HepG2 (cell line): Measurements from ENCODE around the gene OSCP1. TPM values are rescaled to one million over a fixed set of nuclear protein-coding genes. Genes with fewer than 3 reads are reported as not detected.

Experiments used
- ATAC-seq: fragments of 200-7000 bp; cut with Tn5 transposase; 3 replicates; pipeline ENCODE4 v1.9.1; 2020; ENCODE audit warnings: mild to moderate bottlenecking, moderate library complexity
- BruUV-seq: library from RNA; stranded (reverse); fragments of 400-500 nt; replicated peaks from 2 replicates; lab custom pipeline; 2021; lab: Mats Ljungman, UMichigan
- CTCF ChIA-PET: fragments of 300-600 bp; formaldehyde crosslinking; extraction: SDS; loops from one replicate; lab custom pipeline; 2021; ENCODE audit warnings: low total read pairs, inconsistent platforms, low intra/inter-chr PET ratio; lab: Yijun Ruan, JAX
- POLR2A ChIA-PET: fragments of 350-600 bp; sonication (Branson Sonifier 250); formaldehyde crosslinking; loops from one replicate; lab custom pipeline; 2020; ENCODE audit warnings: antibody characterized with exemption, inconsistent platforms; lab: Yijun Ruan, JAX
- DNase-seq: peaks from one replicate; pipeline ENCODE4 v3.0.0-alpha.2; 2015; ENCODE audit warnings: low spot score
- FAIRE-seq: peaks from 3 replicates; lab custom pipeline; 2011; peaks lifted over from hg19 to GRCh38; lab: Jason Lieb, UNC
- H2AFZ ChIP-seq: one replicate; pipeline ENCODE4 v1.6.1; 2011; ENCODE audit warnings: low read length, inconsistent platforms
- H3K27ac ChIP-seq: fragments of 300-600 bp; 3 replicates; pipeline ENCODE4 v1.8.0; 2011; ENCODE audit warnings: mixed run types, mild to moderate bottlenecking, mixed read lengths, low read length, inconsistent platforms; ENCODE audit not compliant: insufficient read depth; ENCODE audit errors: extremely low read length
- H3K27me3 ChIP-seq, 2 experiments: fragments of 200-600 bp in 1 of 2; 2 replicates in 1 of 2; 3 replicates in 1 of 2; pipeline versions ENCODE4 v1.6.0 to v1.8.0; 2011; ENCODE audit warnings: low read length in 2 of 2, mild to moderate bottlenecking in 2 of 2, moderate library complexity in 2 of 2, inconsistent platforms in 1 of 2; ENCODE audit not compliant: insufficient read depth in 2 of 2, control insufficient read depth in 1 of 2
- H3K36me3 ChIP-seq, 2 experiments: fragments of 200-600 bp in 1 of 2; replicated peaks in 1 of 2; 2 replicates in 1 of 2; 3 replicates in 1 of 2; pipeline versions ENCODE4 v1.5.1 to v1.8.0; 2011; ENCODE audit warnings: low read length in 2 of 2, inconsistent platforms in 1 of 2; ENCODE audit not compliant: insufficient read depth in 2 of 2, control insufficient read depth in 1 of 2
- H3K4me1 ChIP-seq: 2 replicates; pipeline ENCODE4 v1.5.1; 2012; ENCODE audit warnings: low read length, inconsistent platforms; ENCODE audit not compliant: insufficient read depth
- H3K4me2 ChIP-seq: 2 replicates; pipeline ENCODE4 v1.6.0; 2011; ENCODE audit warnings: low read depth, low read length, inconsistent platforms
- H3K4me3 ChIP-seq, 3 experiments: fragments of 200-600 bp in 1 of 3; sonication (generic), shearing (Covaris generic) in 1 of 3; replicated peaks in 1 of 3; 2 replicates each; pipeline ENCODE4 v1.5.1; 2011 to 2016; ENCODE audit warnings: low read length in 3 of 3, inconsistent platforms in 2 of 3, low read depth in 2 of 3, mild to moderate bottlenecking in 2 of 3, control low read depth in 1 of 3, mixed read lengths in 1 of 3; ENCODE audit not compliant: insufficient read depth in 1 of 3
- H3K79me2 ChIP-seq: one replicate; pipeline ENCODE4 v1.6.1; 2011; ENCODE audit warnings: low read length, inconsistent platforms; ENCODE audit not compliant: insufficient read depth
- H3K9ac ChIP-seq: 2 replicates; pipeline ENCODE4 v1.6.0; 2011; ENCODE audit warnings: mild to moderate bottlenecking, low read depth, low read length, inconsistent platforms; ENCODE audit not compliant: insufficient read depth
- H3K9me3 ChIP-seq: 2 replicates; pipeline ENCODE4 v1.5.1; 2012; ENCODE audit warnings: mild to moderate bottlenecking, low read length
- H4K20me1 ChIP-seq: 2 replicates; pipeline ENCODE4 v1.6.0; 2011; ENCODE audit warnings: inconsistent platforms, mild to moderate bottlenecking, low read length, moderate library complexity; ENCODE audit not compliant: insufficient read depth
- CREB1 ChIP-seq, 2 experiments: fragments of 450-650 bp in 1 of 2; IDR thresholded peaks; 2 replicates each; pipeline ENCODE4 v1.6.1; 2016 to 2017; ENCODE audit warnings: control low read depth in 1 of 2, mild to moderate bottlenecking in 1 of 2, missing compliant biosample characterization in 1 of 2, missing genetic modification characterization in 1 of 2
- ERF ChIP-seq: IDR thresholded peaks from 2 replicates; pipeline ENCODE4 v1.6.1; 2018; ENCODE audit warnings: missing biosample characterization, missing genetic modification reagents
- NRL ChIP-seq: sonication (generic); formaldehyde crosslinking; IDR thresholded peaks from 2 replicates; pipeline ENCODE4 v1.5.0; 2020; ENCODE audit warnings: missing genetic modification reagents, mild to moderate bottlenecking, moderate library complexity, borderline replicate concordance
- PRDM10 ChIP-seq: sonication (generic); formaldehyde crosslinking; IDR thresholded peaks from 2 replicates; pipeline ENCODE4 v1.4.0; 2020; ENCODE audit warnings: low read depth, missing genetic modification reagents
- RFX1 ChIP-seq: fragments of 450-650 bp; IDR thresholded peaks from 2 replicates; pipeline ENCODE4 v1.6.1; 2017
- SRF ChIP-seq: IDR thresholded peaks from 2 replicates; pipeline ENCODE4 v1.6.1; 2011; ENCODE audit warnings: mild to moderate bottlenecking, low read depth, low read length, moderate library complexity
- TGIF2 ChIP-seq: IDR thresholded peaks from 2 replicates; pipeline ENCODE4 v1.6.1; 2016; ENCODE audit warnings: control low read depth, missing compliant biosample characterization
- ZBED4 ChIP-seq: sonication (generic); formaldehyde crosslinking; IDR thresholded peaks from 2 replicates; pipeline ENCODE4 v1.4.0; 2020; ENCODE audit warnings: missing genetic modification reagents, borderline replicate concordance
- ZBTB26 ChIP-seq: IDR thresholded peaks from 2 replicates; pipeline ENCODE4 v1.6.1; 2016; ENCODE audit warnings: missing compliant biosample characterization, missing genetic modification reagents, borderline replicate concordance
- ZNF670 ChIP-seq: sonication (generic); formaldehyde crosslinking; IDR thresholded peaks from 2 replicates; pipeline ENCODE4 v1.8.0; 2022; ENCODE audit warnings: mild to moderate bottlenecking, missing genetic modification reagents, borderline replicate concordance
- ZNF703 ChIP-seq: sonication (generic); formaldehyde crosslinking; IDR thresholded peaks from 2 replicates; pipeline ENCODE4 v1.5.1; 2020; ENCODE audit warnings: missing genetic modification reagents, mild to moderate bottlenecking, moderate library complexity, borderline replicate concordance
- ZNF775 ChIP-seq: sonication (generic); formaldehyde crosslinking; IDR thresholded peaks from 2 replicates; pipeline ENCODE4 v1.4.0; 2020; ENCODE audit warnings: missing genetic modification reagents, mild to moderate bottlenecking, moderate library complexity, borderline replicate concordance
- WGBS: methylation state at CpG from one replicate; pipeline ENCODE4 v1.1.6; 2017; ENCODE audit warnings: low lambda C conversion rate; 5-methylcytosine and 5-hydroxymethylcytosine counted together
- in situ Hi-C: cut with HindIII; loops from 2 replicates; pipeline ENCODE4 v1.10.0; 2017; ENCODE audit warnings: low pct_unique_long_range_greater_than_20kb; ENCODE audit not compliant: extremely low pct_ligation_motif_present
- intact Hi-C: fragments of 100-400 bp; cut with micrococcal nuclease; formaldehyde crosslinking; loops from one replicate; pipeline ENCODE4 v1.10.0; 2022; ENCODE audit not compliant: unreplicated experiment
- polyA plus RNA-seq, 8 experiments: library from polyadenylated mRNA; depleted of rRNA in 3 of 8; stranded (reverse) in 7 of 8; unstranded in 1 of 8; fragments of >200 nt; fragmentation: Illumina TruSeq in 4 of 8; extraction: Trizol in 4 of 8; gene quantifications; 2 replicates each; pipeline versions ENCODE4 v1.2.1 to v1.2.3, GENCODE V29; 2011 to 2016; ENCODE audit warnings: low read depth in 4 of 8, missing spikeins in 1 of 8, mixed read lengths in 1 of 8; ENCODE audit not compliant: insufficient read depth in 1 of 8
- total RNA-seq, 5 experiments: library from RNA; depleted of rRNA; stranded (reverse); fragments of >200 nt; fragmentation: Illumina TruSeq; extraction: Trizol; gene quantifications; 2 replicates each; pipeline ENCODE4 v1.2.3, GENCODE V29; 2016; ENCODE audit warnings: low read depth in 1 of 5
- TF ChIP-seq, protein P1 (sequence below): sonication (generic); formaldehyde crosslinking; IDR thresholded peaks from 2 replicates; pipeline ENCODE4 v1.4.0; 2020; ENCODE audit warnings: missing genetic modification reagents

The OSCP1 gene
- total and polyA plus RNA-seq, 2 of the 13 experiments (the other 11 are each of a cell fraction or from before 2014, with no cell fraction given): 0.60 to 0.84 TPM

GRCh38 chr1:36497207-36497606, 47.0 kb upstream of the OSCP1 start:
- Histone ChIP-seq H2AFZ (no peak overlapping the region), H3K4me3 (no peak overlapping the region), H3K4me1 (peaks cover 17% of the 10 kb centered on the region), H3K27ac (no peak overlapping the region), H3K9me3 (no peaks in the 10 kb centered on the region), H3K9ac (no peak overlapping the region), H3K27me3 (no peaks in the 10 kb centered on the region), H3K36me3 (no peaks in the 10 kb centered on the region), H3K4me2 (no peak overlapping the region), H4K20me1 (no peaks in the 10 kb centered on the region), H3K79me2 (no peaks in the 10 kb centered on the region)
- no peak for FAIRE-seq
- no peak for ATAC-seq
- TF ChIP-seq ZBED4 (CRISPR knock-in tag): no peak
- TF ChIP-seq NRL (CRISPR knock-in tag): no peak
- no peak for TF ChIP-seq ERF (CRISPR knock-in tag)
- no peak for TF ChIP-seq ZNF775
- no peak for TF ChIP-seq PRDM10 (CRISPR knock-in tag)
- no peak for TF ChIP-seq ZNF670
- TF ChIP-seq ZNF703 (CRISPR knock-in tag): no peak
- TF ChIP-seq TGIF2 (CRISPR knock-in tag): no peak
- no peak for TF ChIP-seq ZBTB26 (CRISPR knock-in tag)
- TF ChIP-seq RFX1: no peak
- TF ChIP-seq, protein P1, sequence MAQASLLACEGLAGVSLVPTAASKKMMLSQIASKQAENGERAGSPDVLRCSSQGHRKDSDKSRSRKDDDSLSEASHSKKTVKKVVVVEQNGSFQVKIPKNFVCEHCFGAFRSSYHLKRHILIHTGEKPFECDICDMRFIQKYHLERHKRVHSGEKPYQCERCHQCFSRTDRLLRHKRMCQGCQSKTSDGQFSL (CRISPR knock-in tag): no peak
- TF ChIP-seq SRF: no peak
- TF ChIP-seq CREB1 (IDR thresholded peaks at IDR 0.05): no peak
- no peak for TF ChIP-seq CREB1 (CRISPR knock-in tag; IDR thresholded peaks at IDR 0.05)
- CTCF ChIA-PET: no interaction called here
- WGBS: 65% methylated on average over 2 of the region's 2 CpGs
- in situ Hi-C loops: no loop called here
- DNase-seq: no peak
- POLR2A ChIA-PET: interaction anchor here (1.4 kb wide), 1 partner anchor 10 kb away, joined by 7 read pairs; no protein-coding TSS in a partner anchor
- no TSS peak for BruUV-seq
- intact Hi-C loops: no loop called here
